Brain pericyte (primary cell): ENCODE results near the gene HTR3E.
"Not testable (repeated sequence)": the region's sequence is repeated elsewhere in the genome, so short reads cannot be mapped to it uniquely, and the experiment has no call there.

ENCODE experiments used
- DNase-seq: peaks from one replicate; pipeline ENCODE4 v3.0.0-alpha.2; 2012; ENCODE audit warnings: low read depth, low spot score

Gene HTR3E, protein sequence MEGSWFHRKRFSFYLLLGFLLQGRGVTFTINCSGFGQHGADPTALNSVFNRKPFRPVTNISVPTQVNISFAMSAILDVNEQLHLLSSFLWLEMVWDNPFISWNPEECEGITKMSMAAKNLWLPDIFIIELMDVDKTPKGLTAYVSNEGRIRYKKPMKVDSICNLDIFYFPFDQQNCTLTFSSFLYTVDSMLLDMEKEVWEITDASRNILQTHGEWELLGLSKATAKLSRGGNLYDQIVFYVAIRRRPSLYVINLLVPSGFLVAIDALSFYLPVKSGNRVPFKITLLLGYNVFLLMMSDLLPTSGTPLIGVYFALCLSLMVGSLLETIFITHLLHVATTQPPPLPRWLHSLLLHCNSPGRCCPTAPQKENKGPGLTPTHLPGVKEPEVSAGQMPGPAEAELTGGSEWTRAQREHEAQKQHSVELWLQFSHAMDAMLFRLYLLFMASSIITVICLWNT

DNA sequence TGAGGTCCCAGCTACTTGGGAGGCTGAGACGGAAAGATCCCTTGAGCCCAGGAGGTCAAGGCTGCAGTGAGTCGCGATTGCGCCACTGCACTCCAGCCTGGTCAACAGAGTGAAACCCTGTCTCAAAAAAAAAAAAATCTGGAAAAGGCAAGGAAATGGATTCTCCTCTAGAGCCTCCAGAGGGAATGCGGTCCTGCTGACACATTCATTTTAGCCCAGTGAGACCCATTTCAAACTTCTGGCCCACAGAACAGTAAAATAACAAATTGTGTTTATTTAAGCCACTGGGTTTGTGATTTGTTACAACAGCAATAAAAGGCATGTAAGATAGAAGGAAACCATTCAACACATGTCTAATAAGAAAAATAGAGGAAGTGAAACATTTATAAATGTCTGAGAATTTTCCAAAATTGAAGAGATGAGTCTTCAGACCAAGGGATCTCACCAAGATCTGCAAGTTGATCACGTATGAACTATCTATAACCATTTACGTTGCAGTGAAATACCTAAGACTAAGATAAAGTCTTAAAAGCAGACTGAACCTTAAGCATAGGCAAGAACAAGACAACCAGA lies at the start of gene HTR3E:
Gene HTR3E, plus strand, starts transcription at position 254 of the 573 bp plus-strand sequence. CDS start 466 bp downstream, outside the sequence.
- DNase-seq: no peak

DNA sequence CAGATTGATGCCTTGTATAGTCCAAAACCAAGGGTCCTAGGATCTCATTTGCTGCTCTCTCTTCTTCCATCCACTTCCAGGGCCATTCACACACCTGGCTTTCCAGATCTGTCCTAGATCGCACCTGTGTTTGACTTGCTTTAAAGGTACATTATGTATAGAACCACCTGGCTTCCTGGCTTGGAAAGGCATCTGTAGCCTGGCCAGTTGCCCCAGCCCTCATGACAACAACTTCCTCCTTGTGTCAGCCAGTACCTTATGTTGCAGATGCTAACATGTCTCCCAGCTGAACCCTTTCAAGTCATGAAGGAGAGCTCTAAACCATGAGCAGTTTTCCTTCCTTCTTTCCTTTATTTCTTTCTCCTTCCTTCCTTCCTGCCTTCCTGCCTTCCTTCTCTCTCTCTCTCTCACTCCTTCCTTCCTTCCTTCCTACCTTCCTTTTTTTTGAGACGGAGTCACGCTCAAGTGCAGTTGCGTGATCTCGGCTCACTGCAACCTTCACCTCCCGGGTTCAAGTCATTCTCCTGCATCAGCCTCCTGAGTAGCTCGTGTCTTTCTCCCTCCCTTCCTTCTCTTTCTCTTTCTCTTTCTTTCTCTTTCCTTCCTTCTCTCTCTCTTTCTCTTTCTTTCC lies 46.5 kb upstream of the HTR3E start:
- no peak for DNase-seq

DNA sequence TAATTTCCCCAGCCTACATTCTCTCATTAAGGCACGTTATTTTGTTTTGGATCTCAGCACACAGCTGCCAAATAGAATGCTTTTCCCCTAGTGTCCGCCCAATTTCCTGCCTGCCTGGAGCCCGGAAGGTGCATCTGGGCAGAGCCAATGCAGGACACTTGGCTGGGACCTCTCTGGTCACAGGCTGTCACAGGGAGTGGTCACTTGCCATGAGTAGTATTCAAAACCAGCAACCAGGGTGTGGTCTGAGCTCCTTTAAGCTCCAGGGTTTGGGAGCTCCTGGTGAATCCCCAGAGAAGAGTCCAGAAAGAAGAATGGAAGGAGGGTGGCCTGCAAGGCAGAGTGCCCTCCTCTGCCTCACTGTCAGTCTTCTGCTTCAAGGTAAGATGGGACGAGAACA lies 44.1 kb upstream of the HTR3E start, which contains the start of gene HTR3C:
Gene HTR3C, plus strand, starts transcription at position 281 of the 400 bp plus-strand sequence. Its CDS starts 34 bp downstream, at position 315.
- no peak for DNase-seq

DNA sequence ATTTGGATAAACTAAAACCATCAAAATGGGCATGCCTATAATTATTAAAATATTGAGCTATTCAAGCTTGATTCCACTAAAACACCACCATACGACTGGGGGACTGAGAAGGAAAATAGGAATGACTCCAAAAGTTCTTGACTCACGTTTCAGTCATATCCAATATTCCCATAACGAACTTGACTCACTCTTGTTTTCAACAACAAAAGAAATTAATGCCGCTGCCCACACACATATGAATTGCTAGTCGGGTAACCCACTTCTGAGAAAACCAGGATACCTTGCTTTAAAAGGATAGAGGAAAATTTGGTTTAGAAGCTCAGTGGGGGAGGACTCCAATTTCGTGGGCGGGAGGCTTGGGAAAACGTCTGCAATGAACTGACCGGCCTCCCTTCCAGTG lies 38.8 kb upstream of the HTR3E start:
- no peak for DNase-seq

DNA sequence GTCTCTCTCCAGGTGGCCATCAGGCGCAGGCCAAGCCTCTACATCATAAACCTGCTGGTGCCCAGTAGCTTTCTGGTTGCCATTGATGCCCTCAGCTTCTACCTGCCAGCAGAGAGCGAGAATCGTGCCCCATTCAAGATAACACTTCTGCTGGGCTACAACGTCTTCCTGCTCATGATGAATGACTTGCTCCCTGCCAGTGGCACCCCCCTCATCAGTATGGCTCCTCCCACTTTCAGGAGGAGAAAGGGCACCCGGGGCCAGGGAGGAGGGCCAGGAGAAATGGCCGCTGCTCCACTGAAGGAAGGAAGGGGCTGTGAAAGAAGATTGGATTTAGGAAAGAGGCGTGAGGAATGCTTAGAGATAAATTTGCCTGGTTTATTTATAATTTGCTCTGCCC lies 37.4 kb upstream of the HTR3E start:
- no peak for DNase-seq

DNA sequence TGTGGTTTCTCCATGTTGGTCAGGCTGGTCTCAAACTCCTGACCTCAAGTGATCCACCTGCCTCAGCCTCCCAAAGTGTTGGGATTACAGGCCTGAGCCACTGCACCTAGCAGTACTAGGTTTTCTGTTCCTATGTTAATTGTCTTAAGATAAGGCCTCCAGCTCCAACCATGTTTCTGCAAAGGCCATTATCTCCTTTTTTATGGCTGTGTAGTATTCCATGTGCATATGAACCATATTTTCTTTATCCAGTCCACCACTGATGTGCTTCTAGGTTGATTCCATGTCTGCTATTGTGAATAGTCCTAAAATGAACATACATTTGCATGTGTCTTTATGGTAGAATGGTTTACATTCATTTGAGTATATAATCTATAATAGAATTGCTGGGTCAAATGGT lies 34.2 kb upstream of the HTR3E start:
- no peak for DNase-seq

DNA sequence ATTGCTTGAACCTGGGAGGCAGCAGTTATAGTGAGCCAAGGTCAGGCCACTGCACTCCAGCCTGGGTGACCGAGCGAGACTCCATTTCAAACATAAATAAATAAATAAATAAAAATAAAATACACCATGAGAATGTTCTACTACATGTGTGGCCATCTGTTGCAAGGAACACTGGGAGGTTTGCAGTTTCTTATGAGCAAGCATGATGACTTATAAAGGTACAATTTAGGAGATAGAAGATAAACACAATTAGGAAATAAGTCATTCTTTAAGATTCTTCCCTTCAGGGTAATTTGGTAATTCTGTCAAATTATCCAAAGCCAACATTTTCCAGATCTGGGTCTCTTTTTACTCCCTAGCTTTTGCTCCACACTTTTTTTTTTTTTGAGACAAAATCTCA lies 30.7 kb upstream of the HTR3E start:
- DNase-seq: no peak

DNA sequence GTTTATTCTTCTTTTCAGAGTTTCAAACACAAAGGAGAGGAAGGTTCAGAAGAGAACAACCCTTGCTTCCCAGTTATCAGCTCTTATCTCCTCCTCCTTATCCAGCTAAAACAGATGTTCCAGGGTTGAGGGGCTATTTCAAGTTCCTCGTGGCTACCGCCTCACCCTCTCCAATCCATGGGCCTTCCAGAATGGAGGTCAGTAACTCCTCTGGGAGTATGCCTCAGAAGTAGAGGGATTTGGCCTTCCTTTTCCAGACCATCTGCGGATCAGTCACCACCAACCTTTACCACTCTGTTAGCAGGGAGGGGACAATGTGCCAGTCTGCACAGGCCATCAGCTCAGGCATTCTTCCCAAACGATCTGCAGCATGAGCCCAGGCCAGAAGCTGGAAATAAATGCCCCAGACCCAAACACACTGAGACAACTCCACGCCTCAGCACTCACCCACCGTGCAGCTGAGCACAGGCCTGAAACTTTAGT lies 29.2 kb upstream of the HTR3E start:
- DNase-seq: no peak

DNA sequence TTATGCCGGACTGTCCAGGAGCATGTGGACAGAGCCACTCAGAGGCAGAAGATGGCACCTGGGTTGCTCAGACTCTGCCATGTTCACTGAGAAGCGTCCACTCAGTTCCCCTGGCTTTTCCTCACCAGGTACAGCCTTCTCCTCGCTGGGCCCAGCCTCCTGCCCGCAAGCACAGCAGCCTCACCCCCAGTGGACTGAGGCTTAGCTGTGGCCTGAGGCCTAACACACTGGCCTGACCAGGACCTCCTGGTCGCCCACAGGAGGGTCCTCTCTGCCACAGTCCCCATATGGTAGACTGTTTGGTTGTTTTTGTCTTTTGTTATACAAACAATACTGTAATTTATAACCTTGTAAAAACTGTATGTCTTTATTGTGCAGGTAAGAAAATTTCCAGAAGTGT lies 28.5 kb upstream of the HTR3E start:
- DNase-seq: no peak

DNA sequence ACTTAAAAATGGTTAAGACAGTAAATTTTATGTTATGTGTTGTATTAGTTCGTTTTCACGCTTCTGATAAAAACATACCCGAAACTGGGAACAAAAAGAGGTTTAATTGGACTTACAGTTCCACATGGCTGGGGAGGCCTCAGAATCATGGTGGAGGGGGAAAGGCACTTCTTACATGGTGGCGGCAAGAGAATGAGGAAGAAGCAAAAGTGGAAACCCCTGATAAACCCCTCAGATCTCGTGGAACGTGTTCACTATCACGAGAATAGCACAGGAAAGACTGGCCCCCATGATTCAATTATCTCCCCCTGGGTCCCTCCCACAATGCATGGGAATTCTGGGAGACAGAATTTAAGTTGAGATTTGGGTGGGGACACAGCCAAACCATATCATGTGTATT lies 25.7 kb upstream of the HTR3E start:
- DNase-seq: not testable (repeated sequence)

DNA sequence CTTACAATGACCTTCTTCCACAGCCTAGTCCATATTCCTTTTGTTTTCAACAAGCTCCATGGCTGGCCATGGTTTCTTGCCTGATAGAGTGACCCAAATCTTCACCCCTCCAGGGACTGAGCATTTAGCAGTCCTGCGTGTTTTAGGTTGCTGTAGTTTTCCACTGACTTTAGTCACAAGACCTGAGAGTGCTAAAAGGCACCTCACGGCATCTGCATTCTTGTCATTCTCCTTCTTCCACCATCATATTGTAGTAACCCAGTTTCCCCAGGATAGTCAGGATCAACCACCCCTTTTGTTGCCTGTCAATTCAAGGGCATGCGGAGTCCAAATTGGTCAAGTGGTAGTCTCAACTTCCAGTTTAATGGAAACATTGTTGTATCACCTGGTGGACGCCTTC lies 23.2 kb upstream of the HTR3E start:
- DNase-seq: no peak

DNA sequence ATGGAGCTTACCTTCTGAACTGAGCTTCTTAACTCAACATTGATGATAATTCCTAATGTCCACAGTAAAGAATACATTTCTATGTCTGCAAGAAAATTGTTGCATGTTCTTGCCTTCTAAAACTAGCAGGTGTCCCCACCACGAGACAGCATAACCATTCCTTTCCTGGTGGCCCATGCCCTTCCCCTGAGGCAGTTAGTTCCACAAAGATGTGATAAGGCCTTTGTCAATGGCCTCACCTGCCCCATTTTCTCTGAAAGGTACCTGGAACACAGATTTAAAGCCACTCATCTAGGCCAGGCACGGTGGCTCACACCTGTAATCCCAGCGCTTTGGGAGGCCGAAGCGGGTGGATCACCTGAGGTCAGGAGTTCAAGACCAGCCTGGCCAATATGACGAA lies 21.0 kb upstream of the HTR3E start:
- DNase-seq: no peak

DNA sequence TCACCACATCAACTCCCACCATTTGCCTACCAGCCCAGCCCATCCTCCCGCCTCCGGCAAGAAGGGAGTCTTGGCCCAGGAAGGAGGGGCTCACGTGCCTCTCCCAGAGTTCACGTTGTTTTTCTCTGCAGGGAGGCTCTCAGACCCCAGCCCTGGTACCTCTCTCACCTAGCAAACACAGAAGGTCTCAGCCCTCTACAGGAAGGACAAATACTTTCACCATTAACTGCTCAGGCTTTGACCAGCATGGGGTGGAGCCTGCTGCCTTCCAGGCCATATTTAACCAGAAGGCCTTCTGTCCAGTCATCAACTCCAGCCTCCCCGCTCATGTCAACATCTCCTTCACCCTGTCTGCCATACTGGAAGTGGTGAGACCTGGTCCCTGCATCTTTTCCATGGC lies 19.0 kb upstream of the HTR3E start:
- no peak for DNase-seq

DNA sequence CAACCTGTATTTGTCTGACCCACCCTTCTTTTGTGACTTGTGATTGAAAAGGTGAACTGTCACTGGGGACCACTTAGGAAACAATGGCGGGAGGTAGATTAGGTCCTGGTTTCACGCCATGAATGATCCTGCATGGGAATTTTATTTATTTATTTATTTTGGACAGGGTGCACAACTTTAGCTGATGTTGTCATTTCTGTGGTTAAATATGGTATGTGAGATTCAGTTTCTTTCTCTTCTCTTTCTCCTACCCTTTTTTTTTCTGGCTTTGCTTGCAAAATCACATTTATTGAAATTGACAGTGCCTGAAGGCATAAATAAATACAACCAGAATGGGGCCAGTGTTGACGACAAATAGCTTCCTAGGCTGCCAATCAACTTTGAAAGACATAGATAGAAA lies 18.0 kb upstream of the HTR3E start:
- DNase-seq: no peak

DNA sequence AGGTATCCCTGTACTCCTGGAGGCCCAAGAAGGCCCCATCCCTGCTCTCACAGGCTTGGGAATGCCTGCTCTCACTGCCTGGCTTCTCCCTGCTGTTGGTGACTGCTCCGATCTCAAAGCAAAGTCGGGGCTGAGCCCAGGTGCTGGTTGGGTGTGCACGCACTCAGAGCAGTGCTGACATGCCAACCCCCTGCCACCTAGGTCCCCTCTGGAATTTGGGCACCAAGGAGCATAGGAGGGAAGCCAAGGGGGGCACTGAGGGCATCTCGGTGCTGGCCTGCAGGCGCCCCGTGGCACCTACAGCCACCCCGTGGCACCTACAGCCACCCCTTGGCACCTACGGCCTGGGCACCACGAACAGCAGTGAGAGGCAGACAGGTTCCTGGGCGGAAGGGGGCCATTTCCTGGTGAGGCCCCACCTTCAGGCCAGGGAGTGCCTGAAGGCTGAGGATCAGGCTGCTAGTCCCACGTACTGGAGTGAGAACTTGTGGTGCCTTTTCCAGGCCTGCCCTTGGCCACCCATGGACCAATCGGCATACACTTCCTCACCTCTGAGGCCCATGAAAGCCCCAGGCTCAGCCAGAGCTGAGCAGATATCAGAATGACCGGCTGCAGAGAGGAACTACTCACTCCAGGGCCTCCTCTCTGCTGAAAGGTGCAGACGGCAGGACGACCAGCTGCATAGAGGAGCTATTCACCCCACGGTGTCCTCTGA lies 15.6 kb upstream of the HTR3E start:
- DNase-seq: no peak

DNA sequence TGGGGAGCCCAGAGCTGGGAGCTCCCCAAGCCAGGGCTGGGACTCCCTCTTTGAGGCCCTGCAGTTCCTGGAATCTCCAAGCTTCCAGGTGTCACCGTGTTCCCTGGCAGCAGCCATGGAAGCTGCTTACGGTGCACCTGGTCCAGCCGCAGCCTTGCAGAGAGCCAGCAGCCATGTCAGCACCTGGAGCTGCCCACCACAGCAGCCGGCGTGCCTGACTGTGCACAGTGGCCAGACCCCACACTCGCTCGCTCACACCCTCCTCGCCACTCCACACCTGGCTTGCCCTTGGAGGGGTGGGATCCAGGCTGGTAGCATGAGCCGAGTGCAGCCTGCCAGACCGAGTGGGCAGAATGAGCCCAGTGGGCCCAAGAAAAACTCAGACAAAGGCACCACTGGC lies 14.8 kb upstream of the HTR3E start:
- DNase-seq: no peak

DNA sequence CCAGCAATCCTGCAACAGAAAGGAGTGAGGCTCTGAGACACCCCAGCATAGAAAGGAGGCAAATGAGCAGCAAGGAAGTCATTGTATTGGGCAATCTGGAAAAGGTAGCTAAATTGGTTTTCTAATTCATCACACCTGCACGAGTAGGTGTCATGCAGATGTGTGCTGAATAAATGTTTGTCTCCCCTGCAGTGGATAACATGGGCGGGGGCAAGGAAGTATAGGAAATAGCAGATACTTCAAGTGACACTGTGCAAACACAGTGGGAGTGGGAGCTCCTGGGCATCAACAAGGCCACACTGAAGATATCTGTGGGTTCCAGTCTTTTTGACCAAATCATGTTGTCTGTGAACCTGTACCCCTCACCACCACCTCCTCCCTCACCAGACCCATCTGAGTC lies 14.4 kb upstream of the HTR3E start:
- DNase-seq: no peak

DNA sequence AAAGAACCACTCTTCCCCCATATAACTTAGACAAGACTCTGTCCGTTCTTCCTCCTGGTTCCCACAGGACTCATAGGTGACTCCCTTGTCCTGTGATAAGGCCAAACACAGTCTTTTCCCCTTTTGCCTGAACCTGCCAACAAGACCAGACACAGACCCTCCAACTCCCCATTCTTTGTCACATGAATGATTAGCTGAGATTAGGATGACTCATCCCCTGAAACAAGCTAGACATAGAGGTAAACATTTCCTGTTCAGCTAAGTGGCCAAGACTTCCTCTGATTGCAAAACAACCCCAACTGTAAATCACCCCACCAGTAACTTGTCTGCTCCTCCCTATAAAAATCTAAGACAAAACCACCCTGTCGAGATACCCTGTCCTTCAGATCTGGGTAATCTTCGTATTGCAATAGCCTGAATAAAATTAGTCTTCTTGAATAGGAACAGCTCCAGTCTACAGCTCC lies 11.4 kb upstream of the HTR3E start:
- DNase-seq: no peak

DNA sequence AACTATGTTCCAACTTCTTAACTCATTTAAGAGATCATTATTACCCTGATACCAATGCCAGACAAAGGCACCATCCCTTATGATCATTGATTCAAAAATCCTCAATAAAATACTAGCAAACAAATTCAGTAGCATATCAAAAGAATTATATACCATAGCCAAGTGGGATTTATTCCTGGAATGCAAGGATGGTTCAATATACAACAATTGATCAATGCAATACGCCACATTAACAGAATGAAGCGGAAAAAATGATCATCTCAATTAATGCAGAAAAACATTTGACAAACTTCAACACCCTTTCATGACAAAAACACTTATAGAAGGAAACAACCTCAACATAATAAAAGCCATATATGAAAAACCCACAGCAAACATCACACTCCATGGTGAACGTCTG lies 4.7 kb upstream of the HTR3E start:
- DNase-seq: no peak

DNA sequence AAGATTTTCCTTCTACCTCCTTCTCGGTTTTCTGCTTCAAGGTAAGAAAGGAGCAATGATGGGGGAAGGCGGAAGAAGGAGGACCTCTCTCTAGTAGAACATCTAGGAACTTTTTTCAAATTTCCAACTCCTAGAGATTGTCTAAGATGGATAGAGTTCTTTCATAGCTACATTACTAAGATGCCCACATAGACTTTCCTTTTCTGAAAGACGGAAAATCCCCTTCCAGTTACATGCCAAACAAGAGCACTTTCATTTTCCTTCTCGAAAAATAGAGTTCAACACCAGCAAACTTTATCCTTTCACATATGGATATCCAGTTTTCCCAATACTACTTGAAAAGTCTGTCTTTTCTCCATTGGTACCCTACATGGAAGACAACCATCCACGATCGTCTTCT lies 692 bp downstream of the HTR3E start:
- no peak for DNase-seq

DNA sequence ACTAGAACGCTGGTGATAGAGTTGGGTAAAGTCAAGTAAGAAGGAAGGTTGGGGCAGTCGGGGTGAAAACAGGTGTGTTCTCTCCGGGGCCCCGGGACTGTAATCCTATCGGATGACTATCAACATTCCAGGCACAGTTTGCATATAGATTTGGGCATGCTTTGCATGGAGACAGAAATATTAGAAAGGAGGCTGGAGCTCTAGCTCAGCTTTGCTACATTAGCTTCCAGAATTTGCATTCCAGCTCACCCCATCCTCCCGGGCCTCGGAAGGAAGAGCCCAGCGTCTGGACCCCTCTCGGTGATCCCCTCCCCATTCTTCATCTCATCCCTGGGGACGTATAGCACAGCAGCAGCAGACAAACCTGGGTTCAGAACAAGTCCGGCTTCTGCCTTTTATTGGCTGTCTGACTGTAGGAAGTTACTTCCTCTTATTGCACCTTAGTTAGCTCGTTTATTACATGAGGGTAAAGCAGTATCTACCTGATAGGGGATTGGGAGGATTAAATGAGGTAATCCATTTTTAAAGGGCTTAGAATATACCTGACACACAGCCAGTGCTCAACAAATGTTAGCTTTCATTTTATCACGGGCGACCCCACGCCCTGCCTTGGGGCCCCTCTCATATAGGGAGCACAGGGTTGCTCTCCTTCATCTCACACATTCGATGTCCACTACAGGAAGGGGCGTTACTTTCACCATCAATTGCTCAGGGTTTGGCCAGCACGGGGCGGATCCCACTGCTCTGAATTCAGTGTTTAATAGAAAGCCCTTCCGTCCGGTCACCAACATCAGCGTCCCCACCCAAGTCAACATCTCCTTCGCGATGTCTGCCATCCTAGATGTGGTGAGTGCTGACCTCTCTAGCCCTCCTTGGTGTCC lies 3.2 kb downstream of the HTR3E start:
- no peak for DNase-seq
